IPS-15b (cell line): ENCODE measurements around the gene DDT.
A peak's percentile ranks its signal among the peaks of the same experiment; 100 is the strongest.
"Not testable (repeated sequence)": the region's sequence is repeated elsewhere in the genome, so short reads cannot be mapped to it uniquely, and the experiment has no call there.

ENCODE experiments used
- H3K27me3 ChIP-seq: one replicate; pipeline ENCODE4 v1.6.1; 2013; ENCODE audit warnings: low read length; ENCODE audit not compliant: control insufficient read depth, insufficient read depth
- H3K36me3 ChIP-seq: one replicate; pipeline ENCODE4 v1.6.1; 2013; ENCODE audit warnings: low read length; ENCODE audit not compliant: control insufficient read depth, insufficient read depth
- H3K4me1 ChIP-seq: one replicate; pipeline ENCODE4 v1.6.1; 2013; ENCODE audit warnings: mild to moderate bottlenecking, low read length; ENCODE audit not compliant: control insufficient read depth, insufficient read depth
- H3K4me3 ChIP-seq: one replicate; pipeline ENCODE4 v1.5.1; 2013; ENCODE audit warnings: low read depth, low read length
- H3K9ac ChIP-seq: one replicate; pipeline ENCODE4 v1.6.1; 2013; ENCODE audit warnings: low read depth, mild to moderate bottlenecking, low read length
- H3K9me3 ChIP-seq: one replicate; pipeline ENCODE4 v1.6.1; 2013; ENCODE audit warnings: mild to moderate bottlenecking, low read length; ENCODE audit not compliant: control insufficient read depth, insufficient read depth

DDT gene

DNA sequence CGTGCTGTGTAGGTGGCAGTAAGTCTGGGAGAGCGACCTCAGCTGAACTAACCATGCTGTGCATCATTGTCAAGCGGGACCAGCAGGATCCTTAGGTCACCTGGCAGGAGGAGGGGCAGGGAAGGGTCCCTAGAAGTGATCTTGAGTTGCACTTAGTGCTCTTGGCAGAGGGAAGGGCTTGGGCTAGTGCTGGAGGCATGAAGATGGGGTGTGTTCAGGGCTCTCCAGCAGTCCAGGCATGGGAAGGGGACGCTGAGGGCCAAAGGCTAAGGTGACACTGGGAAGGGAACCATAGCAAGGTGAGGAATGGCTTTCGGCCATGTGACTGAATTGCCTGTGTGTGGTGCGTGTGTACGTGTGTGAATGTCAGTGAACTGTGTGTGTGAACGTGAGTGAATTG, 11.8 kb upstream of the DDT start:
- H3K9ac ChIP-seq, H3K4me1 ChIP-seq, H3K36me3 ChIP-seq, H3K27me3 ChIP-seq, H3K9me3 ChIP-seq: not testable (repeated sequence)
- peak overlapping the region; percentile 26 for H3K4me3 ChIP-seq

- no peaks in the 10 kb centered on the region for H3K9me3 ChIP-seq
- H3K4me1 ChIP-seq, result peaks cover 5% of the 10 kb centered on the region
- H3K27me3 ChIP-seq, result no peaks in the 10 kb centered on the region
- H3K36me3 ChIP-seq, result no peaks in the 10 kb centered on the region
- no peak overlapping the region for H3K9ac ChIP-seq
- no peak overlapping the region for H3K4me3 ChIP-seq
These were observed 10.2 kb upstream of the DDT start for GRCh38 chr22:23984430-23984829.

GRCh38 chr22:23980567-23980966, 6.3 kb upstream of the DDT start:
- H3K36me3 ChIP-seq, H3K9me3 ChIP-seq, H3K4me3 ChIP-seq, H3K4me1 ChIP-seq, H3K9ac ChIP-seq, H3K27me3 ChIP-seq: not testable (repeated sequence)

DNA sequence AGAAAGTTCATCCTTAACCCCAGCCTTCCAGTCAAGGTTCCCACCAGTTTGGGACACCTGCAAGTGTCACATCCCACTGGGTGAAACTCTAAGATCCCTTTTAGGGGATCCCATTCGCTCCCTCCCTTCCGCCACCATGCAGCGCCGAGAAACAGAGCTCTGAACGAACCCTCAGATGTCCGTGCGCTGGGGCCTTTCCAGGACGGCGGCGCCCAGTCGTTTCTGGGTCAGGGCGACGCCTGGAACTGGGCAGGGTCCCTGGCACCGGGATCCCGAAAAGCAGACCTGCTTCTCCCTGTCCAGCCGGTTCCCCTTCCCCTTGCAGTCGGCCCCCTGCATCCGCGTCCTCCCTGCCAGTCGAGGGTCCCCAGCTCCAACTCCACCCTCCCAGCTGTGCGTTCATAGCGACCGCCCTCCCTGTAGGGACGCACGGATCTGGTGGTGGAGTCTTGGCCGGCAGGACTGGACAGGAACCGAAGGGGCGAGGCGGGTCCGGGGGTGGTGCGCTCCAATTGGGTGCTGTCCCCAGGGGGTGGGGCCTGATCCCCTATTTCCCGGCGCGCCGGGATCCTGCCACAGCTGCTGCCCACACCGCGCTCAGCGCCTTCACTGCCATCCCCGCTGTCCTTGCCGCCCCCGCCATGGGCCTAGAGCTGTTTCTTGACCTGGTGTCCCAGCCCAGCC, 5.5 kb upstream of the DDT start, which contains the start of gene GSTT2:
Gene GSTT2 (plus strand): TSS at position 578 of the 684 bp plus-strand sequence.
- H3K4me3 ChIP-seq, H3K36me3 ChIP-seq, H3K27me3 ChIP-seq, H3K9me3 ChIP-seq, H3K9ac ChIP-seq, H3K4me1 ChIP-seq: not testable (repeated sequence)

- H3K4me3 ChIP-seq, H3K9ac ChIP-seq, H3K4me1 ChIP-seq, H3K27me3 ChIP-seq, H3K36me3 ChIP-seq, H3K9me3 ChIP-seq: not testable (repeated sequence)
These were observed 3.1 kb upstream of the DDT start for GRCh38 chr22:23977304-23977703.

DNA sequence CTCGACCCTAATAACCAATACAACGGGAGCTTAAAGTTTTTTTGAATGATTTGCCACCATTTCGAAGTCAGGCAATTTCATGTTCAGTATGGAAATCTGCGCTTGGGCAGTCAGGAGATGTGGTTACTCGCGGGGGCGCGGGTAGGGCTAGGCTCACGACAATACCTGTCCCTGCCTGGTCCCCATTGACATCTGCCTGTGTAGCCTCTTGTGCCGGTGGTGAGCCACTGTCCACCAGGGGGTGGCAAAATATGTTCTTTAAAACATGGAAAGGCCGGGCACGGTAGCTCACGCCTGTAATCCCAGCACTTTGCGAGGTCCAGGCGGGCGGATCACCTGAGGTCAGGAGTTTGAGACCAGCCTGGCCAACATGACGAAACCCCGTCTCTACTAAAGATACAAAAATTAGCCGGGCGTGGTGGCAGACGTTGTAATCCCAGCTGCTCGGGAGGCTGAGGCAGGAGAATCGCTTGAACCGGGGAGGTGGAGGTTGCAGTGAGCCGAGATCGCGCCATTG, 653 bp upstream of the DDT start:
- not testable (repeated sequence) for H3K4me1 ChIP-seq

DNA sequence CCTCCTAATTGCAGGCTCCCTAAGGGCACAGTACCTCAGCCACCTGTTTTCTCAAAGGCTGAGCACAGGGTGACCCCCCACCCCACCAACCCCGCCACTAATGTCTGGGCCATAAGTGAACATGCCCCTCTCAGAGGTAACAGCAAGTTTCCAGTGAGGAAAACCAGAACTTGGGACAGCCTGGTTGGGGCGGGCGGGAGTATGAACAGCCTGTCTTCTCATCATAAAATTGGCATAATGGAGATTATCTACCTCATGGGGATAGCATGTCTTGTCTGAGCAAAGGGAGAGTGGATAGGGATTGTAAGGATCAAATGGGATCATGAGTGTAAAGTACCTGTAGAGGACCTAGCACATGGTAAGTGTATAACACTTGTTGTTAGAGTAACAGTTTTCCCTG, 2.3 kb downstream of the DDT start:
- H3K4me3 ChIP-seq, H3K36me3 ChIP-seq, H3K9me3 ChIP-seq, H3K27me3 ChIP-seq, H3K4me1 ChIP-seq, H3K9ac ChIP-seq: not testable (repeated sequence)

More for the DNA sequence above, 653 bp upstream of the DDT start:
- not testable (repeated sequence) for H3K9me3 ChIP-seq, H3K36me3 ChIP-seq, H3K4me3 ChIP-seq, H3K9ac ChIP-seq, H3K27me3 ChIP-seq

DNA sequence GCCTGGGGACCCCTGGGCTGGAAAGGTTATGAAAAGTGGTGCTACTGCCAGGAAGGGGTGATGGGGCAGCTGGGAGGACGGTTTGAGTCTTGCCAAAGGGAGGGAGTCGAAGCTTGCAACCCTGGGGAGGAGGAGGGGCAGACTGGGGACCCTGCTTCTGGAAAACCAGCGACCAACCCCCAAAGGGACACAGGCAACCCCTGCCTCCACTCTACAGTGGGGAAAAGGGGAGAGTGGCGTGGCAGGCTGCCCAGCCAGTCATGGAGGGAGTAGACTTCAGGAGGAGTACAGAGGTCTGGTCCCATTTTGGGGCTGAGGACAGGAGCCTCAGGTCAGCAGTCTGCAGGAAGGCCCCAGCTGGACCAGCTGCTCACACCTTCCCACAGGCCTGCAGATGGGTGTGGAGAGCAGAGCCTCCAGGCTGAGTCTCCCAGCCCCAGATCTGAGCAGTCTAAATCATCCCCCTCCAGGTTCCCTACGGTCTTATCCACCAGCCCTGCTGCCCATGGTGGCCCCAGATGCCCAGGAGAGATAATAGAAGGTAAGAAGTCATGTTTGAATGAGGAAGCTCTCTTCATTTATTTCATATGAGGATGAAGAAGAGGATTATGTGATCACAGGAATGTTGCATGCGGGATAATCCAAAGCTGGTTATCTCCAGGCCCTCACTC, 3.3 kb downstream of the DDT start:
- H3K9ac ChIP-seq, result no peak overlapping the region
- no peak overlapping the region for H3K4me3 ChIP-seq
- H3K27me3 ChIP-seq, result no peaks in the 10 kb centered on the region
- no peaks in the 10 kb centered on the region for H3K9me3 ChIP-seq
- peaks cover 5% of the 10 kb centered on the region for H3K36me3 ChIP-seq
- no peaks in the 10 kb centered on the region for H3K4me1 ChIP-seq

- no peaks in the 10 kb centered on the region for H3K27me3 ChIP-seq
- H3K4me3 ChIP-seq, result no peak overlapping the region
- H3K4me1 ChIP-seq, result no peaks in the 10 kb centered on the region
- no peaks in the 10 kb centered on the region for H3K9me3 ChIP-seq
- peaks cover 5% of the 10 kb centered on the region for H3K36me3 ChIP-seq
- no peak overlapping the region for H3K9ac ChIP-seq
These were observed 4.0 kb downstream of the DDT start for GRCh38 chr22:23970201-23970641.

DNA sequence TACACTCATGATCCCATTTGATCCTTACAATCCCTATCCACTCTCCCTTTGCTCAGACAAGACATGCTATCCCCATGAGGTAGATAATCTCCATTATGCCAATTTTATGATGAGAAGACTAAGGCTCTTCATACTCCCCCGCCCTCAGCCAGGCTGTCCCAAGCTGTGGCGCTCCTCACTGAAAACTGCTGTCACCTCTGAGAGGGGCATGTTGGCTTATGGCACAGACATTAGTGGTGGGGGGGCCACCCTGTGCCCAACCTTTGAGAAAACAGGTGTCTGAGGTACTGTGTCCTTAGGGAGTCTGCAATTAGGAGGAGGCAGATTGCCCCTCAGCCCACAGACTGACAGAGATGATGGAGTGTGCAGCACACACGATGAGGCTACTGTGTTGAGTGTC, 5.2 kb downstream of the DDT start:
- Histone ChIP-seq H3K4me1 (no peaks in the 10 kb centered on the region), H3K36me3 (peaks cover 5% of the 10 kb centered on the region), H3K4me3 (no peak overlapping the region), H3K9ac (no peak overlapping the region), H3K9me3 (no peaks in the 10 kb centered on the region), H3K27me3 (no peaks in the 10 kb centered on the region)

- H3K36me3 ChIP-seq, H3K4me1 ChIP-seq, H3K9ac ChIP-seq, H3K4me3 ChIP-seq, H3K9me3 ChIP-seq, H3K27me3 ChIP-seq: not testable (repeated sequence)
These were observed 7.7 kb downstream of the DDT start, which contains the start of gene DDTL for GRCh38 chr22:23966568-23966967. DDTL (plus strand) TSS chr22:23966888; CDS start chr22:23966915, 27 bp downstream.

DNA sequence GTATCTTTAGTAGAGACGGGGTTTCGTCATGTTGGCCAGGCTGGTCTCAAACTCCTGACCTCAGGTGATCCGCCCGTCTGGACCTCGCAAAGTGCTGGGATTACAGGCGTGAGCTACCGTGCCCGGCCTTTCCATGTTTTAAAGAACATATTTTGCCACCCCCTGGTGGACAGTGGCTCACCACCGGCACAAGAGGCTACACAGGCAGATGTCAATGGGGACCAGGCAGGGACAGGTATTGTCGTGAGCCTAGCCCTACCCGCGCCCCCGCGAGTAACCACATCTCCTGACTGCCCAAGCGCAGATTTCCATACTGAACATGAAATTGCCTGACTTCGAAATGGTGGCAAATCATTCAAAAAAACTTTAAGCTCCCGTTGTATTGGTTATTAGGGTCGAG, 8.1 kb downstream of the DDT start:
- H3K4me3 ChIP-seq, H3K36me3 ChIP-seq, H3K4me1 ChIP-seq, H3K9ac ChIP-seq, H3K9me3 ChIP-seq, H3K27me3 ChIP-seq: not testable (repeated sequence)
